HG03097 (cell line): ENCODE data around the gene LACTB.

Experiments used
- ATAC-seq: cut with Tn5 transposase; IDR thresholded peaks from one replicate; pipeline ENCODE4 v1.9.1; 2021; ENCODE audit not compliant: unreplicated experiment, low FRiP score

Gene LACTB

DNA sequence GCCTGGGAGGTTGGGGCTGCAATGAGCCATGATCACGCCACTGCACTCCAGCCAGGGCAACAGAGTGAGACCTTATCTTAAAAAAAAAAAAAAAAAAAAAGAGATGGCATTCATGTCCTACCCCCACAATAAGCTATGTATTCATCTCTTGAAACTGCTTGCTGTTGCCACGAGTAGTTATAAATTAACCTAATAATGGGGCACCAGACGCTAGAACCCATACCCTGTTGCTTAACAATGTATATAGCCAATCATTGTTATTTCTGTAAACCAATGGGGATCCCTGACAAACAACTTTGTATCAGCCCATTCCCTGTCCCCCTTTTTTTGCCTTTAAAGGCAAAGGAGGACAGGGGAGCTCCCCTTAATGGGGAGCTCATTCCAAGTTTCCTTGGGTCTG, 2.8 kb upstream of the LACTB start:
- ATAC-seq: no peak

DNA sequence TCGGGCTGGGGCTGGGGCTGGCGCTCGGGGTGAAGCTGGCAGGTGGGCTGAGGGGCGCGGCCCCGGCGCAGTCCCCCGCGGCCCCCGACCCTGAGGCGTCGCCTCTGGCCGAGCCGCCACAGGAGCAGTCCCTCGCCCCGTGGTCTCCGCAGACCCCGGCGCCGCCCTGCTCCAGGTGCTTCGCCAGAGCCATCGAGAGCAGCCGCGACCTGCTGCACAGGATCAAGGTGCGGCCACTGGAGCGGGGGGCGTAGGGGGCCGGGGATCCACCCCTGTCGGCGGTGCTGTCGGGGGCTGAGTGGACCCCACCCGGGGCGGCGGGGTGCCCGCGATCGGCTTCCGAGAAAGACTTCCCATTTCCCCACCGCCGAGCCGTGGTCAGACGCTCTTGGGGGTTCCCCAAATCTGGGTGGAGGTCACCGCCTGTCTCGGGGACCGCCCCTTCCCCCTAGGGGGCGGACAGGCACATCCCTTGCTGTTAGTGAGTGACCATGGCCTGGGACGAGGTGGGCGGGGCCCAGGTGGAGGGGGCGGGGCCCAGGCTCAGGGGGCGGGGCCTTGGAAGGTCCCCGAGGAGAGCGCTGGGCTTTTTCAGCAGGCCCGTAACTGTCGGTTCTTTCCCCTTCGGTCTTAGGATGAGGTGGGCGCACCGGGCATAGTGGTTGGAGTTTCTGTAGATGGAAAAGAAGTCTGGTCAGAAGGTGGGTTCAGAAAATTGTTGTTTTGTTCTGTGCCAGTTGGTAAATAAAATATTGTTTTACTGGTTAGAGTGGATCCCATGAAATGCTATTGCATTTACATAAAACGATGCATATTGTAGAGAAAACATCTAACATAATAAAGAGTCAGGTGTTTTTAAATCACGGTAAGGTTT, 578 bp downstream of the LACTB start:
- ATAC-seq: peak; percentile 76

DNA sequence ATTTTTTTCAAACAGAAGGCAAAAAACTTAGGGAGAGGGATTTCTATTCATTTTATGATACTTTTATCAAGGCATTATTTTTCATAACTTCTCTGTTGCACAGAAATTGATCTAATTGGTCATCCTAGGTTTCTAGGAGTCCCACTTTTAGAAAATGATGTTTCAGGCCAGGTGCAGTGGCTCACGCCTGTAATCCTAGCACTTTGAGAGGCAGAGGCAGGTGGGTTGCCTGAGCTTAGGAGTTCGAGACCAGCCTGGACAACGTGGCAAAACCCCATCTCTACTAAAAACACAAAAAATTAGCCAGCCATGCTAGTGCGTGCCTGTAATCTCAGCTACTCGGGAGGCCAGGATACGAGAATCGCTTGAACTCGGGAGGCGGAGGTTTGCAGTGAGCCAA, 2.8 kb downstream of the LACTB start:
- ATAC-seq: no peak

- no peak for ATAC-seq
Observed at GRCh38 chr15:63126726-63127125, 5.1 kb downstream of the LACTB start.

GRCh38 chr15:63133786-63134185, 12.1 kb downstream of the LACTB start:
- ATAC-seq: no peak

GRCh38 chr15:63134245-63134985, 12.8 kb downstream of the LACTB start:
- ATAC-seq: no peak

DNA sequence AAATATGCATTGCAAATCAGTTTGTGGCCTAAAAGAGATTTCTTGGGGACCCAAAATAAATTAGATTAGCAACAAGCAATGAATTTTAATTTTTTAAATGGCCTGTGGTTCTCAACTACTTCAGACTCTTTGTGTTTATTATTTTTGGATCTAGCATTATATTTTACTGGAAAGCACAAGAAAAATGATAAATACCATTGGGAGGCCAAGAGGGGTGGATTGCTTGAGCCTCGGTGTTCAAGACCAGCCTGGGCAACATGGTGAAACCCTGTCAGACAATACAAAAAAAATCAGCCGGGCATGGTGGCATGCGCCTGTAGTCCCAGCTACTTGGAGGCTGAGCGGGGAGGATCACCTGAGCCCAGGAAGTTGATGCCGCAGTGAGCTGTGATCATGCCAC, 13.6 kb downstream of the LACTB start:
- ATAC-seq: no peak

- ATAC-seq: no peak
Observed at GRCh38 chr15:63135804-63136203, 14.1 kb downstream of the LACTB start.

DNA sequence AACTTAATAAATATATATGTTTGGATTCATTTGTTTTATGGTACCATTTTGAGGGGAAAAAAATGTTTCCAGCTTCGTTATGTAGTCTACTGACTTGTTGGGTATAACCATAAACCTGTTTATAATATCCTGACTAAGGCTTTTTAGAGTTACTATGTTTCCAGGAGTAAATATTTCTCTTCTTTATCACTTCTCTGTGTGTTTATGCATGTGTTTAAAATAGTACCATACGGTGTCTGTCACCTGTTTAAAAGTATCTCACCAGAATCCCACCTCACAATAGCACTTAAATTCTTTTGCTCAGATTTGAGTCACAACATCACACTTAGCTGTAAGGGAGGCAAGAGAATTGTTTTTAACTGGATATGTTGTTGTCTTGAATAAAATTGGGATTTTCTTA, 15.1 kb downstream of the LACTB start:
- ATAC-seq: no peak

DNA sequence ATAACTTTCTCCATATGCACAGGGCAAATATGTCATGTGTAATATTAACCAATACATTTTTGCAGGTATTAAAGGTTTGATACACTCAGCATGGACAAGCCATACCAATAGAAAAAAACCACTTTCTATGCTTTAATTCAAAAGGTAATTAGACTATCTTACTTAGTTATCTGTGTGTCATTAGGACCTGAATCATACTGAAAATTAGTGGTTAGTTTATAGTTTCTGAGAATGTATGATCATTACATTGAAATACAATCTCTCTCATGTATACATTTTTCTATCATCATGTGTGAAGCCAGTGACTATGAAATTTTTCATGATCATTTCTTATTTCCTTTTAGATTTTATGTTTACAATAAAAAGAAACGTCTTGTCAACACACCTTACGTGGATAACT, 19.3 kb downstream of the LACTB start:
- ATAC-seq: no peak

DNA sequence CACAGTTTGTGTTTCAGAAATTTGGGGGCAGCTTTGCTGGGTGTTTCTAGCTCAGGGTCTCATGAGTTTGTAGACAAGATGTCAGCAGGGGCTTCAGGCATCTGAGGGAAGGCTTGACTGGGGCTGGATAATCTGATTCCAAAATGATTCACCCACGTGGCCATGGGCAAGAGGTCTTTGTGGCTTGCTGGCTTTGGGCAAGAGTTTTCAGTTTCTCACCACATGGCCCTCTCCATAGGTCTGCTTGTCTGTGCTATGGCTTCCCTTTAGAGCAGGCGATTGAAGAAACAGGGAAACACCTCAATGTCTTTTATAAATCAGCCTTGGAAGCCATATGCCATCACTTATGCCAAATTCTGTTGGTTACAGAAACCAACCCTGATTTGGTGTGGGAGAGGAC, 23.8 kb downstream of the LACTB start:
- no peak for ATAC-seq

DNA sequence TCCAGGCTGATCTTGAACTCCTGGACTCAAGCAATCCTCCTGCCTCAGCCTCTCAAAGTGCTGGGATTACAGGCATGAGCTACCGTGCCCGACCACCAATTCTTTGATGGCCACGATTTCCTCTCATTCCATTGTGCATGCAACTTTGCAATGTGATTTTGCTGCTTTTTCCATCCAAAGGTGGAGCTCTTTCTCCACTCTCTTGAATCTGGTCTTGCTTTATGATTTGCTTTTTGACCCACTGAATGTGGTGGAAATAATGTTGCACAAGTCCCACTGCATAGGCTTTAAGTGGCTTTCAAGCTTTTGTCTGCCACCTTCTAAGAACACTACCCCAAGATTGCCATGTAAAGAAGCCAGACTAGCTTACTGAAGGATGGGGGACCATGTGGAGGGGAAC, 25.0 kb downstream of the LACTB start:
- ATAC-seq: no peak

DNA sequence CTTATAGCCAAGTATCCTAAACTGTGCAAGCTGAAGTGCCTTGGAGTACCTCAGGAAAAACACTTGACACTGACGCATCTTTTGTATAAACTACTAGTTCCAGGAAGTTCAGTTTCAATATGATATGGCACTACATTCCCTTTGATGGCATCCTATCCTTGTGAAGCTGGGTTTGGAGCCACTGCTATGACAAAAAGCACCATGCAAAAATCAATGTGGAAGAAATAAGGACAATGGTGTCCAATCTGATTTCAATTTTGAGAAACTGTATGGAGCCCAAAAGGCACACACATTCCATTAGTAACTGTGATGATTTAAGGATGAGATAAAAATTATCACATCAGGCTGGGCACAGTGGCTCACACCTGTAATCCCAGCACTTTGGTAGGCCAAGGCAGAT, 30.0 kb downstream of the LACTB start:
- no peak for ATAC-seq

DNA sequence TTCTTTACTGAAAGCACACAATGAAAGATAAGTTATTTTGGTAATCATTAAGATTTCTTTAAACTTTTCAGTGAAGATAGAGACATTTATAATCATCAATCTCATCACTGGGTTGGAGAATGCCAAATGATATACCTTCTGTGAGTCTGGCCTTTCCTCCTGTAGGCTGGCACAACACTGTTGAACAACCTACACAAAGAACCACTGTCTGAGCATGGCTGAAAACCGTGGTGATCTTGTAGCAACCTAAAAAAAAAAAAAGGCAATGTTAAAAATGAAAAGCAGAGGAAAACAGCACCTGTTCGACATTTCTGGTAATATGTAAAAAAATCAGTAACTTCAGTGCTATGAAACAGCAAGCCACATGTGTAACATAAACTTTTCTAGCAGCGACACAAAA, 33.8 kb downstream of the LACTB start:
- ATAC-seq: no peak

GRCh38 chr15:63156086-63156710, 34.5 kb downstream of the LACTB start:
- ATAC-seq: no peak

DNA sequence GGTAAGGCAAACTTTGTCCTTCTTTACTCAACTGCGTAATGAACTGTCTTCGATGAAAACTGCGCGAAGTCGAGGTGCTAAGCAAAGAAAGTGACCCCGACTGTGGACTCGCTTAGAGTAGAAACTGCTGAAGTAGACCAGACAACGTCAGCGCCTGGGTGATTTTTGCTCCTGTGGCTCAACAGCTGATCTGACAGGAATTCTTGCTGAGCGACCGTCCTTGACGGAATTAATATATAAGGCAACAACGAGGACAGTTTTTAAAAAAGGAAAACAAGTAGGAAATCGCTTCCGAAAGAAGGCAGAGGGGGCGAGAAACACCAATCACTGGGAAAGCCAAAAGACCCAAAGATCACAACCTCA, 35.1 kb downstream of the LACTB start:
- ATAC-seq: no peak

- ATAC-seq: peak; percentile 80
Observed at GRCh38 chr15:63157118-63157843, 35.6 kb downstream of the LACTB start, which contains the start of gene RPS27L. TSS of gene RPS27L (minus strand) at chr15:63157477. CDS start at chr15:63157405, 72 bp downstream.

DNA sequence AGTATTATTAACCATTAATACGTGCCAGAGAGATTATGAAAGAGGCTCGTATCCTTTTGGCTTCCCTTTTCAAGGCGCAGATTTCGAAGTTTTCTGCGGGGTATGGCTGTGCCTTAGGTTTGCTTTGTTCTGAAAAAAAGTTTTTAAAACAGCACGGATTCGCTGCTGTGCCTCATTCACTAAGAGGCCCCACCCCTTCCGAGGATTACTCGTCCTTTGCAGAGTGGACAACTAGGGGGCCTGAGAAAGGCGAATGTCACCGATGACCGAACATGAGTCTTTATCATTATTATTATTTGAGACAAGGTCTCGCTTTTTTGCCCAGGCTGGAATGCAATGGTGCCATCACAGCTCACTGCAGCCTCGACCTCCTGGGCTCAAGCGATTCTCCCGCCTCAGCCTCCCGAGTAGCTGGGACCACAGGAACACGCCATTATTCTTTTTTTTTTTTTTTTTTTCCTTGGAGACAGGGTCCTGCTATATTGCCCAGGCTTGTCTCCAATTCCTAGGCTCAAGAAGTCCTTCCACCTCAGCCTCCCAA, 36.3 kb downstream of the LACTB start:
- ATAC-seq: peak; percentile 10

DNA sequence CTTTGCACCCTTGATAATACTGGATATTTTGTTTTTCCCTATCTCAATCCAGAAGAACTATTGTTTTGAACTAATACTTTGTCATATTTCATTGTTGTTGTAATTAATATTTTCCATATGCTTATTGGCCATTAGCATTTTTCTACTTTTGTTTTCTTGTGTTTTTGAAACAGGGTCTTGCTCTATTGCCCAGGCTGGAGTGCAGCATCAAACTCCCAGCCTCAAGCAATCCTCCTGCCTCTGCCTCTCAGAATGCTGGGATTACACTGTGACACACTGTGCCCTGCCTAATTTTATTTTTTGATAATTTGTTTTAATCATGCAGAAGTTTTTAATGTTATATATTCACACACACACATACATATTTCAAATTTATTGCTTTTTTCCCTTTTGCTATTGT, 39.0 kb downstream of the LACTB start:
- ATAC-seq: no peak

DNA sequence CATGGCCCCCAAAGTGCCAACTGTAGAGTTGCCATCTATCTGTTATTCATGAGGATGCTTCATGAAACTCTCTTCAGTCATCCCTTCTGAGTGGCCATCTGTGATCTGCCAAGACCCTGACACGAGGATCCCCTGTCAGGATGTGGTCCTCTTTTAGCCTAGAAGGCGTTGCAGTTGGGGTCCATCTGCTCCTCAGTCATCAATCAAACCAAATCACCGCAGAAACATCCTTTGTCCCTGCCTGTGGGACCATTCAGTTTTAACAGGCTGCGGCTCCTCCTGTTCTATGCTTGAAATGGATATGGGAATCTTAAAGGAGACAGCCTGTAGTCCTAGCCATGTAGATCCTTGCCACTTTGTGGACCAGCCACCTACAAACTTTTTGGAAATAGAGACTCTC, 41.6 kb downstream of the LACTB start:
- ATAC-seq: no peak
